Epidermal melanocyte (primary cell): ENCODE data around the gene GLIS1.

Experiments used
- DNase-seq: peaks from one replicate; pipeline ENCODE4 v3.0.0; 2011; ENCODE audit warnings: low spot score; ENCODE audit not compliant: insufficient read length

The GLIS1 gene

GRCh38 chr1:53678938-53679825 is 59.8 kb downstream of the GLIS1 start:
- no peak for DNase-seq

- no peak for DNase-seq
These were observed 60.5 kb downstream of the GLIS1 start for GRCh38 chr1:53678507-53678906.

- no peak for DNase-seq
These were observed 60.9 kb downstream of the GLIS1 start for GRCh38 chr1:53678046-53678445.

- no peak for DNase-seq
These were observed 61.5 kb downstream of the GLIS1 start for GRCh38 chr1:53677486-53677885.

GRCh38 chr1:53672785-53673184 is 66.2 kb downstream of the GLIS1 start:
- DNase-seq: no peak

GRCh38 chr1:53672243-53672642 is 66.7 kb downstream of the GLIS1 start:
- no peak for DNase-seq

- no peak for DNase-seq
These were observed 69.3 kb downstream of the GLIS1 start for GRCh38 chr1:53669621-53670191.

- DNase-seq: no peak
These were observed 72.4 kb downstream of the GLIS1 start for GRCh38 chr1:53666566-53666965.

- no peak for DNase-seq
These were observed 73.0 kb downstream of the GLIS1 start for GRCh38 chr1:53665996-53666395.

- no peak for DNase-seq
These were observed 75.2 kb downstream of the GLIS1 start for GRCh38 chr1:53663529-53664300.

- DNase-seq: no peak
These were observed 76.0 kb downstream of the GLIS1 start for GRCh38 chr1:53662951-53663350.

- no peak for DNase-seq
These were observed 76.8 kb downstream of the GLIS1 start for GRCh38 chr1:53662169-53662568.

- DNase-seq: no peak
These were observed 77.5 kb downstream of the GLIS1 start for GRCh38 chr1:53661496-53661895.

- no peak for DNase-seq
These were observed 78.3 kb downstream of the GLIS1 start for GRCh38 chr1:53660666-53661065.

- DNase-seq: no peak
These were observed 79.5 kb downstream of the GLIS1 start for GRCh38 chr1:53659436-53659835.

- DNase-seq: no peak
These were observed 80.3 kb downstream of the GLIS1 start for GRCh38 chr1:53658489-53659230.

- DNase-seq: no peak
These were observed 81.0 kb downstream of the GLIS1 start for GRCh38 chr1:53657891-53658396.

- DNase-seq: no peak
These were observed 81.5 kb downstream of the GLIS1 start for GRCh38 chr1:53657531-53657805.

GRCh38 chr1:53656747-53657530 is 82.0 kb downstream of the GLIS1 start:
- no peak for DNase-seq

- peak; percentile 81 for DNase-seq
These were observed 82.8 kb downstream of the GLIS1 start for GRCh38 chr1:53655931-53656746.
